ENCODE data around the gene FSHR. TPM values are rescaled to one million over a fixed set of nuclear protein-coding genes. Genes with fewer than 3 reads are reported as not detected.

Gene FSHR
- total RNA-seq, 1 donor from 2014 or later, result not detected

DNA sequence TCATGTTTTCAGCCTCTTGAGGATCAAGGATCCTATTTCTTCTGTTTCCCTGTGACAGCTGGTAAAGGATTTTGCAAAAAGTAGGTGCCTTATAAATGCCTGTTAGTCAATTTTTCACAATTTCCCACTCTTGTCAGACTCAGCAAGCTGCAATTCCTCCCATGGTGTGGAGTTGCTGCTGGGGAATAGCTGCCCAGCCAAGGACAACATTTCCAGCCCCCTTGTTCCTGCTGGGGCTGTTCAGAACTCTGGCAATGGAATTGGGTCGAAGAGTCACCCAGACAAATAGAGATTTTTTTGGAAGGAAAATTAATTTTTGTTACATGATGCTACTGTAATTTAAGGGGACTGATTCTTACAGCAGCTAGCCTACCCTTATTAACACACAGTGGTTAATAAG lies 43.7 kb downstream of the FSHR start:
- DNase-seq, result no peak

GRCh38 chr2:49108851-49109250 lies 45.5 kb downstream of the FSHR start:
- DNase-seq, result no peak

DNA sequence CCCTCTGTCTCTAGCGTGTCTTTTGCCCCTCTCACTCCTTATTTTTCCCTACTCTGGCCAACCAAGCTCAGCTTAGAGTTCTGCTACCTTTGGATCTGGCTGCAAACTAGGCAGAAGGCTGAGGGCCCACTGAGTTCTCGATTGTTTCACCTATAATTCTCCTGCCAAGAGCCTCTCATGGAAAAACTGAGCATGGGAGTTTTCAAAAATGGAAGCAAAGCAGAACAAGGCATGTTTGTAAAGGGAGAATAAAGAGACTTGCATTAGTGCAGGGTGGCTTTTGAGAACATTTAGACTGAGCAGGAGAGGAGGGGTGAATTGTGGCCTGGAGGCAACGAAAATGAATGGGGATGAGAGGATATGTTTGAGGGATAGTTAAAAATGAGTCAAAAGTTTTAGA lies 45.9 kb downstream of the FSHR start:
- DNase-seq, result no peak

DNA sequence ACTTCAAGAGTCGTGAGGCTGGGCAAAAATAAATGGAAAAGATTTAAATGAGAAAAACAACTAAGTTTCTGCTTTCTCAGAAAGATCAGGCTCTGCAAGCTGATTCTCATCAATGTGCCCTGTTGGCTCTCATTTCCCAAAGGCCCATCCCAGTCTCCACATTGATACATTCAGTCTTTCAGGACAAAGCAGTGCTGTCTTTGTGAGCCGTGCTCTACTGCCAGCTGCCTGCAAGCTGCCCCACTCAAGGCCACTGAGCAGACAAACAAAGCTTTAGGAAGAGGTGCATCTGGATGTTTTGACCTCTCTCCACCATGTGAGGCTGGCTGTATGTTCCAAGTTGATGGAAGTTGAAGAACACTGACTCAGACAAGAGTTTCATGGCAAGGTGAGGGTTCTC lies 48.8 kb downstream of the FSHR start:
- no peak for DNase-seq

GRCh38 chr2:49102146-49102545 lies 52.2 kb downstream of the FSHR start:
- no peak for DNase-seq

- no peak for DNase-seq
Observed at GRCh38 chr2:49080681-49081080, 73.6 kb downstream of the FSHR start.

- no peak for DNase-seq
Observed at GRCh38 chr2:49070716-49071115, 83.6 kb downstream of the FSHR start.

GRCh38 chr2:49069829-49070228 lies 84.5 kb downstream of the FSHR start:
- no peak for DNase-seq

DNA sequence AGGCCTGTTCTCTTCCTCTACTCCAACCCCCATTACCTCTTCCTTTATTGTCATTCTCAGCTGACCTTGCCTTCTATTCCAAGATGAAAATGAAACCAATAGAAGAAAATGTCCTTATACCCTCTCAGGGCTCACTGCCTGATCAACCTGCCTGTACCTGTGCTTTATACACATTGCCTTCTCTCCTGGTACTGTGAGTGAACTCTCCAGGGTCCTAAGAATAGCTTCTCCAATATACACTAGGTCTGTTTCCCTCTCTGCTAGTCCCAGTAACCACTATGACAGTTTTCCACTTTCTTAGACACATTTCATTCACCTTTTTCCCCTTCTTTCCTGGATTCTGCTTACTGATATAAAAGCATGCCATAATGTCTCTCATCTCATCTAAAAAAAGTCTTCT lies 85.7 kb downstream of the FSHR start:
- DNase-seq, result no peak

- no peak for DNase-seq
Observed at GRCh38 chr2:49067971-49068370, 86.3 kb downstream of the FSHR start.

DNA sequence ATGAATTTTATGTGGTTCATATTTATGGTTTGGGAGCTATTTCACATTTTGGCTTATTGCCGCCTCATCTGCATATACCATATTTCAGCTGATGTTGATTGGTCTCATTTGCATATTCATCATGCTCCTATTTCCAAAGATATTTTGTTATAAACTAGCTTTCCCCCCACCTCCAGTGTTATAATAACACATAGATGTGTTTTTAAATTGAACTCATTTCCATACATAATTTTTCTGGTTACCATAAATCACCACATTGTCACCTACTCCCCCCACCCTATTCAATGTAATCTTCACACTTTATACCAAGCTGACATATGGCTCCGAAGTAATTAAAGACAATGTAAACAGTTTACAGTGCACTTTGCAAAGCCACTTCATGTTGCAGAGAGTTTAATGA lies 101.2 kb downstream of the FSHR start:
- no peak for DNase-seq

DNA sequence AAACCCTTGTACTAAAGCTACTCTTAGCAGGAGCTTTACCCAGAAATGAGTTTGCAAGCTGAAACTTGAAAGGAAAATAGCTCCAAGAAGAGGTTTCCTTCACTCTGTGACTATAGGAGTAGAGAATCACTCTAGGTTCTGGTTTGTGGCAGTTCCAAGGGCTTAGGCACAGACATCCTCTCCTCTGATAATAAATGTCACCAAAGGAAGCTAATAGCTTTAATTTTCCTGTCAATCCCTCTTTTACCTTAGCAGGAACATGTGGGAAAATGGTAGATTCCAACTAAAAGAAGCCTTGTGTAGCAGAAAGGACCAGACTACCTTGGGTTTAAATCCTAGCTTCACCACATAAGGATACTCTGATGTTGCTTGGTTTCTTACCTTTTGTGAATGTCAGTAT lies 104.0 kb downstream of the FSHR start:
- no peak for DNase-seq

DNA sequence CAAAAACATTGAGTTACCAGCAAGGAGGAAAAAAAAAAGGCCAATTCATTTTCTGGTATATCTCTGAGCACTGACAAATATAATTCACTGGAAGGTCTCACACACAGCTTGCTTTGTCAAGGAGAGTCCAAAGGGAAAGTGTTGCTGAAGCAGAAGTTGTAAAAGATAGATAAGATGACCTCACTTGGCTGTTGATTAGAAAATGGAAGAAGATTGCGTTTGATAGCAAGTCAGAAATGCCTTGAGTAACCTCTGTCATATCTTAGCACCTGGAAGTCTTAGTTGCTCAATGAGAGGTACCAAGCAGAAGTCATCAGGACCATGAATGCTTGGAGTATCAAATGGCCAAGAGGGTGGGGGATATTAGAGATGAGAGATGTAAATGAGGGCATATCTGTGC lies 105.2 kb downstream of the FSHR start:
- no peak for DNase-seq

GRCh38 chr2:49045083-49045482 lies 109.2 kb downstream of the FSHR start:
- DNase-seq, result no peak

- DNase-seq, result no peak
Observed at GRCh38 chr2:49044350-49045079, 109.8 kb downstream of the FSHR start.

- DNase-seq, result no peak
Observed at GRCh38 chr2:49043405-49043982, 110.8 kb downstream of the FSHR start.

DNA sequence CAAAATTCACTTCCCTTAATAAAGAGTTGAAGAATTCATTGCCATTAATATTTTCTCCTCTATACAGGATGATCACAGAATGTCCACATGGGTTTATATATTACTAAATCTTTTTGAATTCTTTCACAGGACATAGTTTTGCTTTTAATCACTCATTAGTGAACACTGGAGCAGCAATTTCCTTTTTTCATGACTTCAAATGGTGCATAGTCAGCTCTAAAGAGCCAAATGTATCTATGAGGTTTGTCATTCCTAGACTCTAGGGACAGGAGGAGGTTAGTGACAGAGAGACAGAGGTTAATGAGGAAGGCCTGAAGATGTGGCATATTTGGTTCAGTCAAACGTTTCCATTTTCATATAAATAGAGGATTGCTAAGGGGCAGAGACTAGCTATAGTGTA lies 111.8 kb downstream of the FSHR start:
- DNase-seq, result no peak

GRCh38 chr2:49041061-49041460 lies 113.3 kb downstream of the FSHR start:
- no peak for DNase-seq

GRCh38 chr2:49037197-49037596 lies 117.1 kb downstream of the FSHR start:
- no peak for DNase-seq

DNA sequence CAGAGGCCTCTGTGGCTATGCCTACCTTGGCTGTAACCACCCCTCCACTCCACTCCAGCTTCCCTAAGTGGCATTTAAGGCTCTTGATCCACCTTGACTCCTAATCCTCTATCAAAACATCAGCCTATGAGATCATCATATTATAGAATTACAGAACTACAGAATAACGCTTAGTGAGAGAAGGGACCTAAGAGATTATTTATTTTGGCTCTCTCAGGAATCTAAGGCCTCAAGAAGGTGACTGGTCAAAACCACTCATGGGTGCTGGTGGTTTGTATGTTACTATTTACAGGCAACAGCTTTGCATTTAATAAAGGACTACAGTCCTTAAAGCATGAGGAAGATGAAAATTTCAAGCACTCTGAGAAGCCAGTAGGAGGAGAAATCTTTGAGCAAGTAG lies 118.8 kb downstream of the FSHR start:
- no peak for DNase-seq

- DNase-seq, result no peak
Observed at GRCh38 chr2:49033394-49034185, 120.7 kb downstream of the FSHR start.

DNA sequence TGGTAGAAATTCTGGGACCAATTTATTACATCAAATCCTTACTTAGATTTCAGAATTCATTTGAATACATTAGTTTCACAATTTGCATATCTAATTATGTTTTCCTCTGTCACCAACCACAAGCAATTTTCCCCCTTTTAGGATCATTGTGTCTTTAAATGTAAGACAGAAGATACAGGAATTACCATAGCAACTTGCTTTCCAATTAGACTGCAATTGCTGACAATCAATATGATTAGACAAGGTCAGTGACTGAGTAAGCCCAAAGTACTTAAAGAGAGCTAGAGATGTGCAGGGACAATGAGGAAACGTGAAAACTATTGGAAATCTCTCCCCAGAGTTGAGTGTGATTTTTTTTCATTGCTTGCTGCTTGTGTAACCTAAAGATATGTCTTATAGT lies 121.4 kb downstream of the FSHR start:
- no peak for DNase-seq

DNA sequence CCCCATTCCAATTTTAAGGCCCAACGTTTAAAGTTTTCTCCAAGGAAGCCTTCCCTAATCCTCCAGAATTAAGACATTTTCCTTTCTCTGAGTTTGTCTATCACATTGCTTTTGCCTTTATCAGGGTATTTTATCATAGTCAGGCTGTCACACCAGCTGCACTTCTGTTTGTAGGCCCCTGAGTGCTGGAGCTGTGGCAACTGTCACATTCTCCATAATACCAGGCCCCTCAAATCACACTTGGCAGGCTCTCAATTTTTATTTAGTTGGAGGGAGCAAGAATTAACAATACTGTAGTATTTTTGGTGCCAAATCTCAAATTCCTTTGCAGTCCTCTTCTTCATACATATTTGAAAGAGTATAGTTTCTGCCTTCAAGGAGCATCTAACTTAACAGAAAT lies 122.2 kb downstream of the FSHR start:
- no peak for DNase-seq

DNA sequence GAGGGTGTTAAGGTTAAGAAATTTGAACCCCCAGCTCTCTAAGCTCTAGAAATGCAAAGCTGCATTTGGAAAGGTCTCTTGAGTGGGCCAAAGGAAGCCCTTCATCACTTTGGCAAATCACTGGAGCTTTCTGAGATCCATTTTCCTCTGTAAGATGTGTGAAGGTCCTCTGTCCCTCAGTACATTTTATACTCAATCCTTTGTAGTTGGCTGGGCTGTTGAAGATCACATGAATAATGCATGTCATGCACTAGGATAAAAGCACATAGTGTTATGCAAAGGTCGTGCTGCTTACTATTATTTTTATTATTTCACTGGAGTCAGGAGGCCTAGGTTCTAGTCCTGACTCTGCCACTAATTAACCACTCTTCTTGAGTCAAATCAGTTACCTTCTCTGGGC lies 124.9 kb downstream of the FSHR start:
- no peak for DNase-seq
